Chondrocyte (in vitro differentiated cells): Measurements from ENCODE around the gene CDC37L1. TPM values are rescaled to one million over a fixed set of nuclear protein-coding genes. Genes with fewer than 3 reads are reported as not detected.

Experiments used
- DNase-seq: peaks from one replicate; pipeline ENCODE4 v3.0.0; 2021; ENCODE audit warnings: mixed read lengths, low spot score
- H3K27ac Mint-ChIP-seq: one replicate; pipeline ENCODE4 v1.8.0; 2021; ENCODE audit warnings: mild to moderate bottlenecking, moderate library complexity, mixed read lengths; ENCODE audit not compliant: unreplicated experiment
- H3K27me3 Mint-ChIP-seq: 2 replicates; pipeline ENCODE4 v1.8.0; 2021; ENCODE audit warnings: low read depth, mixed read lengths
- H3K36me3 Mint-ChIP-seq: 2 replicates; pipeline ENCODE4 v1.8.0; 2021; ENCODE audit warnings: low read depth, mixed read lengths
- H3K4me1 Mint-ChIP-seq: 2 replicates; pipeline ENCODE4 v1.8.0; 2021; ENCODE audit warnings: low read depth, mild to moderate bottlenecking, mixed read lengths
- H3K4me3 Mint-ChIP-seq: one replicate; pipeline ENCODE4 v1.8.0; 2021; ENCODE audit warnings: mild to moderate bottlenecking, moderate library complexity, mixed read lengths; ENCODE audit not compliant: unreplicated experiment
- H3K9me3 Mint-ChIP-seq: 2 replicates; pipeline ENCODE4 v1.8.0; 2021; ENCODE audit warnings: low read depth, mixed read lengths
- CTCF ChIP-seq: fragments of 200-600 bp; sonication (generic); IDR thresholded peaks from 2 replicates; pipeline ENCODE4 v1.5.0; 2021; ENCODE audit warnings: antibody characterized with exemption, mild to moderate bottlenecking, moderate library complexity
- long read RNA-seq: library from polyadenylated mRNA; stranded (forward); transcript quantifications from one replicate; pipeline ENCODE4 v2.0.0, GENCODE V29; 2021
- total RNA-seq: library from RNA; stranded (reverse); gene quantifications from 3 replicates; pipeline ENCODE4 v1.2.1, GENCODE V29; 2021

The CDC37L1 gene
- 15.9 to 19.4 TPM (median 17.0 TPM) in 3 replicates for total RNA-seq
- long read RNA-seq, transcript CDC37L1-201 (7 exons, 3,502 nt) = major isoform, 35 of 37 reads
- long read RNA-seq, partial matches to known transcripts = 1 of 37 reads
- long read RNA-seq, other reads (novel, unspliced or antisense) = 1 of 37 reads

DNA sequence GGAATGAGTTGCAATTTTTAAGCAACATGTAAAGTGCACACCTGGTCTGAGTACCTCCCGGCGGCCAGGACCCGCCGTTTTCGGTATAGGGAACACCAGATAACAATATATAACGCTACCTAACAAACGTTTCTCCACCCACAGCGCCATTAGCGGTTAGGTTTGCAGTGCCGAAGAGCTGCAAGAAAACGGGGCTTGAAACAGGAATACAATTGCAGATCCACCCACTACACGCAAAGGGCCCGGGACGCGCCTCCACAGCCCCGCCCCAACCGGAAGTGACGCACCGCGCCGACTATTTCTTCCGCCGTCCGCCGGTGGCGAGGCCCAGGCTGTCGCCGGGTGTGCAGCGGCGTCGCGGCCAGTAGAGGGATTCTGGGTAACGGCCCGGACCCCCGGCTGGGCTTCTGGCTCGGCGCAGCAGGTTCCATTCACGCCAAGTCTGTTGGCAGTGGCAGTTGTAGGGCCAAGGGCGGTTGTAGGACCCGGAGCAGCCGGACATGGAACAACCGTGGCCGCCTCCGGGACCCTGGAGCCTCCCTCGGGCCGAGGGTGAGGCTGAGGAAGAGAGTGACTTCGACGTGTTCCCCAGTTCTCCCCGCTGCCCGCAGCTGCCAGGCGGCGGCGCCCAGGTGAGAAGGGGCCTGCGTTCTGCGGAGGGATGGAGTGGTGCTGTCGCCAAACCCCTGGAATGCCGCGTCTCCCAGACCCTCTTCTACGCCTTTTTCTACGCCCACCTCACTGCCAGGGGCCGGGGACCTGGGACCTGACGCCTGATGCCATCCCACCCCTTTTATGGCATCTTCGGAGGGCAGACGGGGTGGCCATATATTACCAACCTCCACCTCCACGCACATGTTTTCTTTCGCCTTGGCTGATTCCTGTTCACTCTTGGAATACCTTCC lies at the start of gene CDC37L1:
TSS of gene CDC37L1 (plus strand) at position 302 of the 905 bp plus-strand sequence. CDS start at position 501, 199 bp downstream.
- H3K36me3 Mint-ChIP-seq = no peaks in the 10 kb centered on the region
- no peak within 1 kb of the TSS for H3K4me3 Mint-ChIP-seq
- peaks cover 18% of the 10 kb centered on the region for H3K4me1 Mint-ChIP-seq
- H3K27ac Mint-ChIP-seq = no peak within 1 kb of the TSS
- no peaks in the 10 kb centered on the region for H3K9me3 Mint-ChIP-seq
- DNase-seq = peak; percentile 99
- H3K27me3 Mint-ChIP-seq = no peaks in the 10 kb centered on the region
- TF ChIP-seq CTCF = peak; percentile 83

- Mint-ChIP-seq H3K4me1 (peaks cover 4% of the 10 kb centered on the region), H3K4me3 (no peak overlapping the region), H3K27me3 (peaks cover 1% of the 10 kb centered on the region), H3K27ac (no peak overlapping the region), H3K36me3 (no peaks in the 10 kb centered on the region), H3K9me3 (no peaks in the 10 kb centered on the region)
- peak; percentile 40 for TF ChIP-seq CTCF
- DNase-seq = no peak
Observed at GRCh38 chr9:4630836-4631235, 48.5 kb upstream of the CDC37L1 start.

DNA sequence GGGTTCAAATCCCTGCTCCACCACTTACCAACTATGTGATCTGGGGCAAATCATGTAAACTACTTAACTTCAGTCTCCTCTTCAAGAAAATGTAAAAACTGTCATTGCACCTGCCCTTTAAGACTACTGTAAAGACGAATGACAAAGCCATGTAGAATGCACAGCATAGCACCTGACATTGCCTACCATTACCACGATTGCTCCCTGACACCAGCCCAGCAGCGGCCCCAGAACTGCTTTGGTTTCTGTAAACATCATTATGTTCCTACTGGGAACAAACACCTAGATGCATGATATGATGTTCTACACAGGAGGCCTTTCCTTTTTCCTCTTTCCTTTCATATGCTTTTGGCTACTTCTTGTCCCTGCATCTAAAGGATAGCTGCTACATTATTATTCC lies 40.4 kb upstream of the CDC37L1 start:
- no peak overlapping the region for H3K27ac Mint-ChIP-seq
- TF ChIP-seq CTCF = no peak
- peaks cover 3% of the 10 kb centered on the region for H3K27me3 Mint-ChIP-seq
- peaks cover 4% of the 10 kb centered on the region for H3K4me1 Mint-ChIP-seq
- DNase-seq = no peak
- H3K9me3 Mint-ChIP-seq = no peaks in the 10 kb centered on the region
- no peaks in the 10 kb centered on the region for H3K36me3 Mint-ChIP-seq
- H3K4me3 Mint-ChIP-seq = no peak overlapping the region

- H3K27ac Mint-ChIP-seq = no peak overlapping the region
Observed at GRCh38 chr9:4639420-4639819, 39.9 kb upstream of the CDC37L1 start.

More at GRCh38 chr9:4639420-4639819, 39.9 kb upstream of the CDC37L1 start:
- Mint-ChIP-seq H3K27me3 (peaks cover 3% of the 10 kb centered on the region), H3K4me3 (no peak overlapping the region), H3K4me1 (peaks cover 4% of the 10 kb centered on the region), H3K9me3 (no peaks in the 10 kb centered on the region), H3K36me3 (no peaks in the 10 kb centered on the region)
- TF ChIP-seq CTCF = no peak
- no peak for DNase-seq
